HCT116 (cell line): Measurements from ENCODE around the gene HSD17B7.

Experiments
- ATF3 ChIP-seq: IDR thresholded peaks from 2 replicates; pipeline ENCODE4 v1.6.1; 2012
- CEBPB ChIP-seq: IDR thresholded peaks from 2 replicates; pipeline ENCODE4 v1.6.1; 2012; ENCODE audit warnings: low read depth
- EGR1 ChIP-seq: IDR thresholded peaks from 2 replicates; pipeline ENCODE4 v1.6.1; 2012; ENCODE audit warnings: low read depth
- EZH2 ChIP-seq: fragments of 200-600 bp; sonication (generic); IDR thresholded peaks from 2 replicates; pipeline ENCODE4 v1.6.1; 2017; ENCODE audit warnings: antibody characterized with exemption, mixed run types
- EZH2phosphoT487 ChIP-seq: fragments of 200-600 bp; IDR thresholded peaks from 2 replicates; pipeline ENCODE4 v1.6.1; 2018; ENCODE audit warnings: antibody characterized with exemption, borderline replicate concordance
- MAX ChIP-seq: IDR thresholded peaks from 2 replicates; pipeline ENCODE4 v1.6.1; 2012
- POLR2A ChIP-seq: IDR thresholded peaks from 2 replicates; pipeline ENCODE4 v1.7.0; 2011; ENCODE audit warnings: borderline replicate concordance; ENCODE audit not compliant: insufficient read depth, insufficient read length; ENCODE audit errors: extremely low read depth
- POLR2AphosphoS5 ChIP-seq: IDR thresholded peaks from 2 replicates; pipeline ENCODE4 v1.6.1; 2011; ENCODE audit warnings: mild to moderate bottlenecking, low read depth, low read length, moderate library complexity
- REST ChIP-seq: IDR thresholded peaks from 2 replicates; pipeline ENCODE4 v1.6.1; 2012; ENCODE audit warnings: low read depth
- SP1 ChIP-seq: IDR thresholded peaks from 2 replicates; pipeline ENCODE4 v1.6.1; 2012; ENCODE audit warnings: low read depth
- SRF ChIP-seq: IDR thresholded peaks from 2 replicates; pipeline ENCODE4 v1.6.1; 2012; ENCODE audit warnings: low read depth
- TF ChIP-seq, protein P1 (sequence below), 3 experiments: fragments of 200-600 bp in 1 of 3; sonication (generic) in 1 of 3; IDR thresholded peaks in 2 of 3; conservative IDR thresholded peaks in 1 of 3; 2 replicates each; pipeline ENCODE4 v1.5.1; 2012 to 2017; ENCODE audit warnings: low read depth in 2 of 3, low read length in 2 of 3, antibody characterized with exemption in 1 of 3, borderline replicate concordance in 1 of 3, control low read depth in 1 of 3, mild to moderate bottlenecking in 1 of 3, mixed read lengths in 1 of 3, mixed run types in 1 of 3, moderate library complexity in 1 of 3; ENCODE audit not compliant: insufficient read depth in 1 of 3

- TF ChIP-seq REST (no peak), SRF (no peak), MAX (no peak), POLR2A (no peak), EZH2phosphoT487 (no peak), ATF3 (no peak), EGR1 (no peak), SP1 (no peak), EZH2 (no peak), CEBPB (no peak), POLR2AphosphoS5 (no peak)
- TF ChIP-seq, protein P1, sequence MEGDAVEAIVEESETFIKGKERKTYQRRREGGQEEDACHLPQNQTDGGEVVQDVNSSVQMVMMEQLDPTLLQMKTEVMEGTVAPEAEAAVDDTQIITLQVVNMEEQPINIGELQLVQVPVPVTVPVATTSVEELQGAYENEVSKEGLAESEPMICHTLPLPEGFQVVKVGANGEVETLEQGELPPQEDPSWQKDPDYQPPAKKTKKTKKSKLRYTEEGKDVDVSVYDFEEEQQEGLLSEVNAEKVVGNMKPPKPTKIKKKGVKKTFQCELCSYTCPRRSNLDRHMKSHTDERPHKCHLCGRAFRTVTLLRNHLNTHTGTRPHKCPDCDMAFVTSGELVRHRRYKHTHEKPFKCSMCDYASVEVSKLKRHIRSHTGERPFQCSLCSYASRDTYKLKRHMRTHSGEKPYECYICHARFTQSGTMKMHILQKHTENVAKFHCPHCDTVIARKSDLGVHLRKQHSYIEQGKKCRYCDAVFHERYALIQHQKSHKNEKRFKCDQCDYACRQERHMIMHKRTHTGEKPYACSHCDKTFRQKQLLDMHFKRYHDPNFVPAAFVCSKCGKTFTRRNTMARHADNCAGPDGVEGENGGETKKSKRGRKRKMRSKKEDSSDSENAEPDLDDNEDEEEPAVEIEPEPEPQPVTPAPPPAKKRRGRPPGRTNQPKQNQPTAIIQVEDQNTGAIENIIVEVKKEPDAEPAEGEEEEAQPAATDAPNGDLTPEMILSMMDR (IDR thresholded peaks at IDR 0.05 in 2 of 3, conservative IDR thresholded peaks at IDR 0.05 in 1 of 3; ENCODE audit: borderline replicate concordance in 1 of 3, insufficient read depth in 1 of 3, low read depth in 2 of 3, low read length in 2 of 3): no peak
These were observed 49.8 kb downstream of the HSD17B7 start for GRCh38 chr1:162840250-162840839.
